ENCODE results near the gene DPM2.

DPM2 gene

GRCh38 chr9:127960410-127961154 is 22.9 kb upstream of the DPM2 start:
- H3K4me3 ChIP-seq (ENCODE audit: low read depth, low read length), result no peak overlapping the region
- TF ChIP-seq, protein P1, sequence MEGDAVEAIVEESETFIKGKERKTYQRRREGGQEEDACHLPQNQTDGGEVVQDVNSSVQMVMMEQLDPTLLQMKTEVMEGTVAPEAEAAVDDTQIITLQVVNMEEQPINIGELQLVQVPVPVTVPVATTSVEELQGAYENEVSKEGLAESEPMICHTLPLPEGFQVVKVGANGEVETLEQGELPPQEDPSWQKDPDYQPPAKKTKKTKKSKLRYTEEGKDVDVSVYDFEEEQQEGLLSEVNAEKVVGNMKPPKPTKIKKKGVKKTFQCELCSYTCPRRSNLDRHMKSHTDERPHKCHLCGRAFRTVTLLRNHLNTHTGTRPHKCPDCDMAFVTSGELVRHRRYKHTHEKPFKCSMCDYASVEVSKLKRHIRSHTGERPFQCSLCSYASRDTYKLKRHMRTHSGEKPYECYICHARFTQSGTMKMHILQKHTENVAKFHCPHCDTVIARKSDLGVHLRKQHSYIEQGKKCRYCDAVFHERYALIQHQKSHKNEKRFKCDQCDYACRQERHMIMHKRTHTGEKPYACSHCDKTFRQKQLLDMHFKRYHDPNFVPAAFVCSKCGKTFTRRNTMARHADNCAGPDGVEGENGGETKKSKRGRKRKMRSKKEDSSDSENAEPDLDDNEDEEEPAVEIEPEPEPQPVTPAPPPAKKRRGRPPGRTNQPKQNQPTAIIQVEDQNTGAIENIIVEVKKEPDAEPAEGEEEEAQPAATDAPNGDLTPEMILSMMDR (IDR thresholded peaks at IDR 0.05; ENCODE audit: borderline replicate concordance, insufficient read depth, low read depth, low read length), result no peak

DNA sequence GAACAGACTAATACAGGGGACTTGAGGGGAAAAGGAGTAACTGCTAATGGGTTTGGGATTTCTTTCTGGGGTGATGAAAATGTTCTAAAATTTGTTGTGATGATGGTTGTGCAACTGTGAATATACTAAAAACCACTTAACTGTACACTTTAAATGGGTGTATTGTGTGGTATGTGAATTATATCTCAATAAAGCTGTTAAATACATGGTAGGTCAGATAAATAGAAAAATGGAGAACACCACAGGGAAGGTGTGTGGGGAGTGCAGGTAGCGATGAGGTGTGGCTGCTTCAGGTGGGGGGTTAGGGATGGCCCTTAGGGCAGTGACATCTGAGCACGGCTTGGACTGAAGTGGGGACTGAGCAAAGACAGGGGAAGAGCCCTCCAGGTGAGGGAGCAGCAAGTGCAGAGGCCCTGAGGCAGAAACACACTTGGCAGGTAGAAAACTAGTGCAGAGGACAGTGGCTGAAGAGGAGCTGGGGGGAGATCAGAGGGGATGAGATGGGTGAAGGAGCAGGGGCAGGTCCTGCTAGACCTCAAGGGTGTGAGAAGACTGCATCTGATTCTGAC is 22.3 kb upstream of the DPM2 start:
- TF ChIP-seq, protein P1 (IDR thresholded peaks at IDR 0.05; ENCODE audit: borderline replicate concordance, insufficient read depth, low read depth, low read length), result no peak
- H3K4me3 ChIP-seq (ENCODE audit: low read depth, low read length), result no peak overlapping the region

DNA sequence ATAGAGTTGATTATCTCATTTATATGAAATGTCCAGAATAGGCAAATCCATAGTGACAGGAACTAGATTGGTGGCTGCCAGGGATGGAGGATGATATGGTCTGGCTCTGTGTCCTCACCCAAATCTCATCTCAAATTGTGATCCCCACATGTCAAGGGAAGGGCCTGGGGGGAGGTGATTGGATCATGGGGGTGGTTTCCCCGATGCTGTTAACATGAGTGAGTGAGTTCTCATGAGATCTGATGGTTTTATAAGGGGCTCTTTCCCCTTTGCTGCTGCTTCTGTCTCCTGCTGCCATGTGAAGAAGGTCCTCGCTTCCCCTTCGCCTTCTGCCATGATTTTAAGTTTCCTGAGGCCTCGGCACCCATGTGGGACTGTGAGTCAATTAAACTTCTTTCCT is 21.7 kb upstream of the DPM2 start:
- TF ChIP-seq, protein P1 (IDR thresholded peaks at IDR 0.05; ENCODE audit: borderline replicate concordance, insufficient read depth, low read depth, low read length), result no peak
- H3K4me3 ChIP-seq (ENCODE audit: low read depth, low read length), result no peak overlapping the region

DNA sequence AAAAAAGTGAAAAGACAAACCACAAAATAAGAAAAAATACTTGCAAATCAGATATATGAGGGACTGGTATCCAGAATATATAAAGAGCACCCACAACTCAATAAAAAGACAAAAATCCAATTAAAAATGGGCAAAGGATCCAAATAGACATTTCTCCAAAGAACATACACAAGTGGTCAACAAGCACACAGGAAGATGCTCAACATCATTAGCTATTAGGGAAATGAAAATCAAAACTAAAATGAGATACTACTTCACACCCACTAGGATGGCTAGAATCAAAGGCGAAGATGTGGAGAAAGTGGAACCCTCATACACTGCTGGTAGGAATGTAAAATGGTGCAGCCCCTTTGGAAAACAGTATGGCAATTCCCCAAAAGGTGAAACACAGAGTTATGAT is 21.1 kb upstream of the DPM2 start:
- TF ChIP-seq, protein P1 (IDR thresholded peaks at IDR 0.05; ENCODE audit: borderline replicate concordance, insufficient read depth, low read depth, low read length), result no peak
- no peak overlapping the region for H3K4me3 ChIP-seq (ENCODE audit: low read depth, low read length)

GRCh38 chr9:127955294-127956015 is 17.8 kb upstream of the DPM2 start:
- TF ChIP-seq, protein P1 (IDR thresholded peaks at IDR 0.05; ENCODE audit: borderline replicate concordance, insufficient read depth, low read depth, low read length), result peak; percentile 65
- no peak overlapping the region for H3K4me3 ChIP-seq (ENCODE audit: low read depth, low read length)

DNA sequence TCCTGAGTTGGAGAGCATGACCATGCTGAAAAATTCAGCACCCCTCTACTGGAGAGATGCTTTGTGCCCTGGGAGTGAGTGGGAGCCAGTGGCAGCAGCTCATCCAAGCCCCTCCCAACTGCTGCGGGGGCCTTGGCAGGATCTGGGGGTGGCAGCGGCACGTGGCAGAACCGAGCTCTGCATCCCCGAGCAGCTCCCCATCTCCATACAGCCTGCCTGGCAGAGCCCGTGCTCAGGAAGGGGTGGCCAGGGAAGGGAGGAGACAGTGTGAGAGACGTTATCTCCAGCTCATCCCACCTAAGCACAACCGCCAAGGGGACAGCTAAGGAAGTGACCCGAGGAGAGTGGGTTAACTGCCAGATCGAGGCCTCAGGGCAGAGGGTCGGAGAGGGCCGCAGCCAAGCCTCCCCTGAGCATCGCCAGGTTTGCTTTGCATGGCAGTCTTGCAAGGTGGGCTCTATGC is 17.2 kb upstream of the DPM2 start:
- H3K4me3 ChIP-seq (ENCODE audit: low read depth, low read length), result no peak overlapping the region
- TF ChIP-seq, protein P1 (IDR thresholded peaks at IDR 0.05; ENCODE audit: borderline replicate concordance, insufficient read depth, low read depth, low read length), result no peak
